HCT116 (cell line): ENCODE results near the gene DDX27. TPM values are rescaled to one million over a fixed set of nuclear protein-coding genes. Genes with fewer than 3 reads are reported as not detected.

Experiments used
- ATAC-seq: fragments of 200-7000 bp; cut with Tn5 transposase; 2 replicates; pipeline ENCODE4 v1.9.1; 2020; ENCODE audit warnings: mild to moderate bottlenecking, moderate library complexity
- BruUV-seq: library from RNA; stranded (reverse); fragments of 400-500 nt; replicated peaks from 2 replicates; lab custom pipeline; 2021; lab: Mats Ljungman, UMichigan
- CTCF ChIA-PET: fragments of 300-600 bp; sonication (Branson Sonifier 250); formaldehyde crosslinking; loops from one replicate; lab custom pipeline; 2021; ENCODE audit warnings: antibody characterized with exemption; lab: Charles Lee
- POLR2A ChIA-PET: fragments of 300-600, 350-600 bp; sonication (Branson Sonifier 250); formaldehyde crosslinking; loops from one replicate; lab custom pipeline; 2021; ENCODE audit warnings: antibody characterized with exemption; lab: Charles Lee
- RAD21 ChIA-PET, 2 experiments: fragments of 300-600 bp; sonication (Branson Sonifier 250); formaldehyde crosslinking; loops; one replicate each; lab custom pipeline; 2023; ENCODE audit warnings: low total read pairs in 2 of 2; ENCODE audit not compliant: uncharacterized antibody in 2 of 2, unreplicated experiment in 2 of 2, low non-redundant PET in 1 of 2; lab: Charles Lee
- DNase-seq: peaks from one replicate; pipeline ENCODE4 v3.0.0-alpha.2; 2010; ENCODE audit warnings: low read depth, low spot score
- H2AFZ ChIP-seq: fragments of 200-600 bp; shearing (Covaris generic), sonication (generic); 2 replicates; pipeline ENCODE4 v1.6.1; 2017; ENCODE audit warnings: low read depth, mixed run types, mixed read lengths, antibody characterized with exemption, low read length; ENCODE audit not compliant: poor library complexity, severe bottlenecking
- H3K27ac ChIP-seq: 2 replicates; pipeline ENCODE4 v1.5.1; 2012; ENCODE audit warnings: low read depth, low read length
- H3K27me3 ChIP-seq: fragments of 200-600 bp; sonication (generic); 2 replicates; pipeline ENCODE4 v1.6.1; 2016; ENCODE audit warnings: mixed run types, low read length, mixed read lengths; ENCODE audit not compliant: insufficient read depth
- H3K36me3 ChIP-seq, 2 experiments: fragments of 200-500 bp in 1 of 2; fragments of 200-600 bp in 1 of 2; sonication (Bioruptor generic) in 1 of 2; sonication (generic) in 1 of 2; 2 replicates each; pipeline versions ENCODE4 v1.5.1 to v1.6.1; 2014 to 2016; ENCODE audit warnings: low read length in 2 of 2, inconsistent platforms in 1 of 2, mixed read lengths in 1 of 2, mixed run types in 1 of 2; ENCODE audit not compliant: insufficient read depth in 2 of 2, control insufficient read depth in 1 of 2
- H3K4me1 ChIP-seq, 2 experiments: fragments of 200-600 bp in 1 of 2; sonication (generic) in 1 of 2; 2 replicates each; pipeline versions ENCODE4 v1.5.1 to v1.6.1; 2012 to 2017; ENCODE audit warnings: low read length in 2 of 2, inconsistent platforms in 1 of 2, mild to moderate bottlenecking in 1 of 2, mixed read lengths in 1 of 2, mixed run types in 1 of 2, moderate library complexity in 1 of 2; ENCODE audit not compliant: insufficient read depth in 2 of 2, control insufficient read depth in 1 of 2
- H3K4me2 ChIP-seq: fragments of 200-600 bp; sonication (generic); 2 replicates; pipeline ENCODE4 v1.6.1; 2017; ENCODE audit warnings: mixed run types, low read length, mixed read lengths
- H3K4me3 ChIP-seq, 2 experiments: fragments of 200-600 bp in 1 of 2; sonication (generic) in 1 of 2; replicated peaks in 1 of 2; 2 replicates each; pipeline ENCODE4 v1.5.1; 2011 to 2016; ENCODE audit warnings: low read length in 2 of 2, control low read depth in 1 of 2, low read depth in 1 of 2, mild to moderate bottlenecking in 1 of 2, mixed read lengths in 1 of 2, mixed run types in 1 of 2
- H3K79me2 ChIP-seq: fragments of 200-600 bp; sonication (generic); 2 replicates; pipeline ENCODE4 v1.6.1; 2017; ENCODE audit warnings: mild to moderate bottlenecking, mixed run types, low read length, moderate library complexity, mixed read lengths; ENCODE audit not compliant: insufficient read depth
- H3K9ac ChIP-seq: fragments of 200-600 bp; sonication (generic); 2 replicates; pipeline ENCODE4 v1.6.1; 2016; ENCODE audit warnings: low read length, mixed read lengths
- H3K9me2 ChIP-seq: fragments of 200-600 bp; sonication (generic), shearing (Covaris generic); 2 replicates; pipeline ENCODE4 v1.6.1; 2017; ENCODE audit warnings: mixed run types, mild to moderate bottlenecking, moderate library complexity; ENCODE audit not compliant: insufficient read depth
- H3K9me3 ChIP-seq, 2 experiments: fragments of 200-500 bp in 1 of 2; fragments of 200-600 bp in 1 of 2; sonication (Bioruptor generic) in 1 of 2; sonication (generic) in 1 of 2; 2 replicates each; pipeline ENCODE4 v1.6.1; 2014 to 2017; ENCODE audit warnings: low read length in 2 of 2, mixed read lengths in 2 of 2, inconsistent platforms in 1 of 2, low read depth in 1 of 2, mild to moderate bottlenecking in 1 of 2, mixed run types in 1 of 2, moderate library complexity in 1 of 2; ENCODE audit not compliant: control insufficient read depth in 1 of 2, insufficient read depth in 1 of 2
- H4K20me1 ChIP-seq: fragments of 200-600 bp; sonication (generic), shearing (Covaris generic); 2 replicates; pipeline ENCODE4 v1.6.1; 2017; ENCODE audit warnings: mixed run types, mild to moderate bottlenecking, moderate library complexity; ENCODE audit not compliant: insufficient read depth
- CBX3 ChIP-seq: IDR thresholded peaks from 2 replicates; pipeline ENCODE4 v1.6.1; 2012; ENCODE audit warnings: low read depth
- POLR2AphosphoS5 ChIP-seq: IDR thresholded peaks from 2 replicates; pipeline ENCODE4 v1.6.1; 2011; ENCODE audit warnings: mild to moderate bottlenecking, low read depth, low read length, moderate library complexity
- RAD21 ChIP-seq: IDR thresholded peaks from 2 replicates; pipeline ENCODE4 v1.6.1; 2012; ENCODE audit warnings: low read depth, mild to moderate bottlenecking
- SP1 ChIP-seq: IDR thresholded peaks from 2 replicates; pipeline ENCODE4 v1.6.1; 2012; ENCODE audit warnings: low read depth
- ZFX ChIP-seq: fragments of 450-650 bp; IDR thresholded peaks from 2 replicates; pipeline ENCODE4 v1.6.1; 2017
- intact Hi-C: fragments of 100-400 bp; cut with micrococcal nuclease; formaldehyde crosslinking; loops from 2 replicates; pipeline ENCODE4 v1.10.0; 2022
- total RNA-seq: library from RNA; stranded (reverse); gene quantifications from one replicate; pipeline ENCODE4 v1.2.1, GENCODE V29; 2021; ENCODE audit not compliant: unreplicated experiment
- TF ChIP-seq, protein P1 (sequence below): IDR thresholded peaks from 2 replicates; pipeline ENCODE4 v1.6.1; 2012; ENCODE audit warnings: low read depth
- TF ChIP-seq, protein P2 (sequence below): IDR thresholded peaks from 2 replicates; pipeline ENCODE4 v1.6.1; 2012

DDX27 gene
- total RNA-seq, 1 experiment from 2014 or later: 32.1 TPM

DNA sequence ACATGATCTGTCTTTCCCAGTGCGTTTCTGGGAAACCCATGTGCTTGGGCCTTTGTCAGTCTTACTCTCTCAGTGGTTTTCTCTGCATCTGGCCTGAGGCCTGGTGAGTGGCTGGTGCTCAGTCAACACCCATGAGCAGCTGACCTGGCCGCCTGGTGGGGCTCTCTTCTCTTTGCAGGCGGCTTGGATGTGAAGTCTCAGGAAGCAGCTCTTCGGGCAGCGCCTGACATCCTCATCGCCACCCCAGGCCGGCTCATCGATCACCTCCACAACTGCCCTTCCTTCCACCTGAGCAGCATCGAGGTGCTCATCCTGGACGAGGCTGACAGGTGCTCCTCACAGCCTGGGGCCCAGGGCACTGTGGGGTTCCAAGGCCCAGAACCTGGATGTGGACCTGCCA is 10.8 kb downstream of the DDX27 start:
- no TSS peak for BruUV-seq
- RAD21 ChIA-PET: no interaction called here
- no peak for ATAC-seq

DNA sequence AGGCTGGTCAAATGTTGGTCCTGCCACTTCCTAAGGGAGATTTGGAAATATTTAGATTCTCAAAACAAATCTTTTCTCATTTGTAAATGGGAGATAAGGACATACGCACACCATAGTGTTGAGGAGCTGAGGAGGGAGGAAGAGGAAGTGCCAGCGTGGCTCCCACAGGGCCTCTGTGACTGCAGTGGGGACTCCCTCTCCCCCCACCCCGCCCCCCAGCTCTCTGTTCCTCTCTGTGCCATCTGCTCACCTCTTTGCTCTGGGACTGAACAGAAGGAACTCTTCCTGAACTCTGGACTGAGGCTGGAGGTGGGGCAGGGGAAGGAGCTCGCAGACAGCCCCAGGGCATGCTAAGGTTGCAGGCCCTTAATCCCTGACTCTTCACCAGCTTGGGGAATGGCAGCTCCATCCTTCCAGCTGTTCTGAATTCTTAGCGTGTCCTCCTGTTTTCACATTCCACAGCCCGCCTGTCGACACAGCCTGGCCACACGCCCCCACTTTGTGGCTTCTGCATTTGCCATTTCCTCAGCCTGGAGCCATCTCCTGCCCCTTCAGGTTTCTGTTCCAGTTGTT is 11.4 kb downstream of the DDX27 start:
- H3K9me3 ChIP-seq: no peaks in the 10 kb centered on the region
- H3K79me2 ChIP-seq: peaks cover 3% of the 10 kb centered on the region; the same call in 1 of the 2 replicates
- peaks cover 51 to 55% of the 10 kb centered on the region in 2 experiments for H3K36me3 ChIP-seq
- BruUV-seq: no TSS peak
- RAD21 ChIA-PET: no interaction called here
- POLR2A ChIA-PET: no interaction called here
- H3K9ac ChIP-seq: no peak overlapping the region
- CTCF ChIA-PET: interaction anchor here (0.9 kb wide), 1 partner anchor 13 kb away, joined by 3 read pairs; no protein-coding TSS in a partner anchor
- no peak overlapping the region for H3K4me3 ChIP-seq
- H3K4me2 ChIP-seq: no peak overlapping the region
- intact Hi-C loops: no loop called here
- TF ChIP-seq, protein P1, sequence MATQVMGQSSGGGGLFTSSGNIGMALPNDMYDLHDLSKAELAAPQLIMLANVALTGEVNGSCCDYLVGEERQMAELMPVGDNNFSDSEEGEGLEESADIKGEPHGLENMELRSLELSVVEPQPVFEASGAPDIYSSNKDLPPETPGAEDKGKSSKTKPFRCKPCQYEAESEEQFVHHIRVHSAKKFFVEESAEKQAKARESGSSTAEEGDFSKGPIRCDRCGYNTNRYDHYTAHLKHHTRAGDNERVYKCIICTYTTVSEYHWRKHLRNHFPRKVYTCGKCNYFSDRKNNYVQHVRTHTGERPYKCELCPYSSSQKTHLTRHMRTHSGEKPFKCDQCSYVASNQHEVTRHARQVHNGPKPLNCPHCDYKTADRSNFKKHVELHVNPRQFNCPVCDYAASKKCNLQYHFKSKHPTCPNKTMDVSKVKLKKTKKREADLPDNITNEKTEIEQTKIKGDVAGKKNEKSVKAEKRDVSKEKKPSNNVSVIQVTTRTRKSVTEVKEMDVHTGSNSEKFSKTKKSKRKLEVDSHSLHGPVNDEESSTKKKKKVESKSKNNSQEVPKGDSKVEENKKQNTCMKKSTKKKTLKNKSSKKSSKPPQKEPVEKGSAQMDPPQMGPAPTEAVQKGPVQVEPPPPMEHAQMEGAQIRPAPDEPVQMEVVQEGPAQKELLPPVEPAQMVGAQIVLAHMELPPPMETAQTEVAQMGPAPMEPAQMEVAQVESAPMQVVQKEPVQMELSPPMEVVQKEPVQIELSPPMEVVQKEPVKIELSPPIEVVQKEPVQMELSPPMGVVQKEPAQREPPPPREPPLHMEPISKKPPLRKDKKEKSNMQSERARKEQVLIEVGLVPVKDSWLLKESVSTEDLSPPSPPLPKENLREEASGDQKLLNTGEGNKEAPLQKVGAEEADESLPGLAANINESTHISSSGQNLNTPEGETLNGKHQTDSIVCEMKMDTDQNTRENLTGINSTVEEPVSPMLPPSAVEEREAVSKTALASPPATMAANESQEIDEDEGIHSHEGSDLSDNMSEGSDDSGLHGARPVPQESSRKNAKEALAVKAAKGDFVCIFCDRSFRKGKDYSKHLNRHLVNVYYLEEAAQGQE: no peak
- TF ChIP-seq, protein P2, sequence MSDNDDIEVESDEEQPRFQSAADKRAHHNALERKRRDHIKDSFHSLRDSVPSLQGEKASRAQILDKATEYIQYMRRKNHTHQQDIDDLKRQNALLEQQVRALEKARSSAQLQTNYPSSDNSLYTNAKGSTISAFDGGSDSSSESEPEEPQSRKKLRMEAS: no peak
- TF ChIP-seq SP1 (no peak), POLR2AphosphoS5 (no peak), CBX3 (no peak), ZFX (no peak)
- DNase-seq: no peak
- no peaks in the 10 kb centered on the region for H3K27me3 ChIP-seq
- H2AFZ ChIP-seq: no peak overlapping the region
- H3K9me2 ChIP-seq: no peaks in the 10 kb centered on the region
- ATAC-seq: no peak
- no peak overlapping the region for H3K27ac ChIP-seq
- no peaks in the 10 kb centered on the region for H3K4me1 ChIP-seq
- H4K20me1 ChIP-seq: no peaks in the 10 kb centered on the region

More for the DNA sequence above, 10.8 kb downstream of the DDX27 start:
- Histone ChIP-seq H3K9me3 (no peaks in the 10 kb centered on the region), H2AFZ (no peak overlapping the region), H3K4me3 (no peak overlapping the region), H3K36me3 (peaks cover 53 to 54% of the 10 kb centered on the region in 2 experiments), H3K9me2 (no peaks in the 10 kb centered on the region), H3K27ac (no peak overlapping the region), H3K79me2 (peaks cover 3% of the 10 kb centered on the region; the same call in 1 of the 2 replicates), H4K20me1 (no peaks in the 10 kb centered on the region), H3K27me3 (no peaks in the 10 kb centered on the region), H3K4me2 (no peak overlapping the region), H3K9ac (no peak overlapping the region), H3K4me1 (no peaks in the 10 kb centered on the region)
- TF ChIP-seq RAD21 (no peak), POLR2AphosphoS5 (no peak)
- ChIA-PET CTCF (no interaction called here), POLR2A (no interaction called here)
- no peak for DNase-seq
- intact Hi-C loops: no loop called here
